HUDEP-2 (cell line): ENCODE data around the gene SERP2.
"Not testable (repeated sequence)": the region's sequence is repeated elsewhere in the genome, so short reads cannot be mapped to it uniquely, and the experiment has no call there.

Experiments
- DNase-seq, 76 experiments: peaks; one replicate each; lab custom pipeline; 2025; ENCODE audit not compliant: unreplicated experiment in 76 of 76; lab: John Stamatoyannopoulos, UW

SERP2 gene

DNA sequence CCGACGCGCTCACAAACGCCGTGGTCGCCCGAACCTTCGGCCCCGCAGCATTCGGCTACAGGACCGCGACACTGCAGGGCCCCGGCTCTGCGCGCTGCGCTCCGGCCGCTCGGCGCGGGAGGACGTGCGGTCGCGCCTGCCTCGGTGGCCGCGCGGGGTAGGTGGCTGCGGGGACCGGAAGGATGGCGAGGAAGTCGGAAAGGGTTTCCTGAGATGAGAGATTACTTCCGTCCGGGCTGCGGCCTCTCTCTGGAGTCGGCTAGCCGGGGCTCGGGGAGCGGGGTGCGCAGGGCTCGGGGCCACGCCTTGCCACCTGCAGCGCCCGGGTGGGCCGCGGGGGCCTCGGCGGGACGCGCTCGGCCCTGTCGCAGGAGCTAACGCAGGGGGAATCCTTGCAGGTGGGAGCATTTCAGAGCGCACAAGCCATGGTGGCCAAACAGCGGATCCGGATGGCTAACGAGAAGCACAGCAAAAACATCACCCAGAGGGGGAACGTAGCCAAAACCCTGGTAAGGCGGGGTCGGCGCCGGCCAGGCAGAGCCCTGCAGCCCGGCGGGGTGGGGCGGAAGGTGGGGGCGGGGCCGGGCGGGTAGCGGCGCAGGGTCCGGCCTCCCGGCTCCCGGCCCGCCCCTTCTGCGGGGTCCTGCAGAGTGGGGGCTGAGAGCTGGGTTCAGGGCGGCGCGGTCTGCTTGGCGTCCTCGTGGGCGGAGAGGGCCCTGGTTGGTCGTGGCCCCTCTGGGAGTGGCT lies at the start of gene SERP2:
TSS of gene SERP2 (plus strand) at position 224 of the 747 bp plus-strand sequence. CDS start at position 426, 202 bp downstream.
- no peak for DNase-seq

GRCh38 chr13:44326961-44327360 lies 46.7 kb upstream of the SERP2 start:
- DNase-seq = no peak

GRCh38 chr13:44329041-44329440 lies 44.6 kb upstream of the SERP2 start:
- DNase-seq = not testable (repeated sequence)

GRCh38 chr13:44329909-44330545 lies 43.6 kb upstream of the SERP2 start:
- DNase-seq = no peak

GRCh38 chr13:44331446-44331845 lies 42.2 kb upstream of the SERP2 start:
- DNase-seq = no peak

DNA sequence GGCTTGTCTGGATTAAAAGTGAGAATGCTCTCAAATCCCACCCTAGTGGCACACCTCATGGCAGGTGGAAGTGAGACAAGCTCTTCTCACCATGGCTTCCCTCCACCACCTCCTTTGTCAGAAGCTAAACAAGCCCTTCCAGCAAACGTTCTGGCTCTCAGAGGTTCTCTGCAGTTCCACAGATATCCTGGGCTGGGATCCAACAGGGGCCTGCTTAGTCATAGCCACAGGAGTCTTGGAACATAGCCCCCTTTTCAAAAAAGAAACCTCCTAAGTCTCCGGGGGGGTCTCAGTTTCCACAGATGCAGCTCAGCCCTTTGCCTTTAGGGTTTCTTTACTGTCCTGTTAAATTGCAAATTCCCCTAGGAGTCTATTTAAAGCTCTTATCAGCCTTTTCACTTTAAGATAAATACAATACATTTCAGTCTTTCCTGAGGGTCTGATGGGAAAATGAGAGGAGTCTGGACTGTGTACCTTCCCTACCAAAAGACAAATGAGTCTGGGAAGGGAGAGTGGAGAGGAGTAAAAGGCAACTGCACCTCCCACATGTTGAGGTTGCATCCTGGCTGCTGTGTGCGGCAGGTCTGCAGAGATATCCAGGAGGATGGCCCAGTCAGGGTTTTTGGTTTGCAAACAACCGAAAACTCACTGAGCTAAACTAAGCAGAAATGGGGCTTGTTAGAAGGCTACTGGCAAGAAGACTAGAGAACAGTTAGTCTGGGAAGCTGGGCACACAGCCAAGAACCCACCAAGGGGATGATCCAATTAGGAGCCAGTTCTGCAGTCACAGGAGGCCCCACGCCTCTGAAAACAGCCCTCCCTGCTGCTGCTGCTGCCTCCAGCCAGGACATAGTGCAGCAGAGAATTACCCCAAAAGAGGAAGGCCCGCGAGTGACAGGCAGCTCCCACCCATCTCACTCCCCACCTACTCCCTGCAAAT lies 41.4 kb upstream of the SERP2 start:
- peak in 23 of 76 experiments; percentile 5 to 48 (median 18) for DNase-seq

DNA sequence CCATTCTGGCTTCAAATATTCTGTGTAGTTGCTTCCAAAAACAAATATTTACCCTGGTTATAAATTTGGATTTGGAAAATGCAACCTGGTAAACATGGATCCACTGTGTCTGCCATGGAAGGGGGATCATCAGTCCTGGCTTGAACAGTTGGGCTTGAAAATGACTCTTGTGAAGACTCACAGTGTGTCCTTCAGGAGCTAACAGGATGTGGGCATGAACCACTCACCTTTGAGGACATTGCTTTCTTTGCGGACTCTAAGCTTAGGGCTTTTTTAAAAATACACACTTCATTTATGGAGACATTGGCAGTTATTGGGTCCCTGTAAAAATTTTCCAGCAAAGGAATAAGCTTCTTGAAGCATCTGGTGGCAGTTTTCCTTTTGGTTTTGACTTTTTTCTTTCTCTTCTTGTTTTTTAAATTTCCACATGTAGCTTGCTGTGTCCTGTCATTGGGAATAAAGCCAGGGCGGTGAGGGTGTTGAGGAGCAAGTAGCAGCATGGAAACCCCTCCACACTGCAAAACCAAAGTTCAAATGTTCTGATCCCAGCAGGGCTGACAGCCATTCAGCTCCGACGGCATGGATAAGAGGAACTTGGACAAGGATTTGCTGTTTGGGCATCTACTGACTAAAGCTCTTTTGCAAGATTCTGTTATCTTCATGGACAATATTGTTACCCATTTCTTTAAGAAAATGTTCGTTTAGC lies 39.5 kb upstream of the SERP2 start:
- no peak for DNase-seq

GRCh38 chr13:44334751-44335150 lies 38.9 kb upstream of the SERP2 start:
- peak in 34 of 76 experiments; percentile 2 to 57 (median 26) for DNase-seq

GRCh38 chr13:44336934-44337333 lies 36.7 kb upstream of the SERP2 start:
- DNase-seq = no peak

GRCh38 chr13:44337581-44337980 lies 36.0 kb upstream of the SERP2 start:
- DNase-seq = no peak

- DNase-seq = no peak
These were observed 33.1 kb upstream of the SERP2 start for GRCh38 chr13:44340508-44340907.

DNA sequence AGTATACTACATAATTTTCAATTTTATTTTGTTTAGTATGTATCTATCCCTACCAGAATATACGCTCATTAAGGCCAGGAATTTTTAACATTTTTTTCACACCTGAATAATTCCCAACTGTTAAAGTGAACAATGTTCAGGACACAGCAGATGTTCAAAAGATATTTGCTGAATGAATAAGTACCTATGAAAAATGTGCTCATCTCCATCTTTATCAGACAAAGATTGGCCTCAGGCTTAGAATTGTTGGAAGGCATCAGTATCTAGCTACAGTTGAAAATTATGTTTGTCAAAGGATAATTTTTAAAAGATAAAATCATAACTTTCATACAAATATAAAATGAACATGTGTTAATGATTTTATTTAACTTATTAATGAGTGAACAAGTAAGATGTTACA lies 30.9 kb upstream of the SERP2 start:
- no peak for DNase-seq

DNA sequence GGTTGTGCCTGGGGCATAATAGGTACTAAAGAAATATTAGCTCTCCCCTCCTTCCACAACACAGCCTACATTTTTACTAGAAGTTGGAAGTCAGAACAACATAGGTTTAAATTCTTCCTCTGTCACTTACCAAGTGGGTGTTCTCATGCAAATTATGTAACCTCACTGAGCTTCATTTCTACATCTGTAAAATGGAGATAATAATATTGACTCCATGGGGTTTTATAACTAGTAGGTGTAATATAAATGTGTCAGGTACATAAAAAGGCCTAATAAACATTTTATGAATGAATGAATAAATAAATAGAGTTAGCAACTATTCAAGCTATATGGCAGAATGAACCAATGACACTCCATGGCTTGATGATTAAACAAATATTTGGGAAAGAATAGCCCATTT lies 27.1 kb upstream of the SERP2 start:
- no peak for DNase-seq

- no peak for DNase-seq
These were observed 26.3 kb upstream of the SERP2 start for GRCh38 chr13:44347301-44347700.

DNA sequence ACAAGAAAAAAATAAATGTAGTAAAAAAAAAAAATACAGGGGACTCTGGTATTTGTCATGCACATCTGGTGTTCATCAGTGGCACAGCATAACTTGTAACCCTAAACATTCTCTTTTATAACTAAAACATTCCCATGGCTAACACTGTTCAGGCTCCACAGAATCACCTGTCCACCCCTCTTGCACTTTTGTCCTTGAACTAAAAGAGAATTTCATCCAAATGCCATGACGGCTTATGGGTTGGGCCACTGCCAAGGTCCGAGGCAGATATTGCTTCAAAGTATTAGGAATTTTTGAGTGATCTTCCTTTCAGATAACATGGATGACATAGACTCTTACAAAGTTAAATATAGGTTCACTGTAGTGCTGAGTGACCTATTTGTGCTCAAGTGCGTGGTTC lies 25.7 kb upstream of the SERP2 start:
- DNase-seq = no peak

DNA sequence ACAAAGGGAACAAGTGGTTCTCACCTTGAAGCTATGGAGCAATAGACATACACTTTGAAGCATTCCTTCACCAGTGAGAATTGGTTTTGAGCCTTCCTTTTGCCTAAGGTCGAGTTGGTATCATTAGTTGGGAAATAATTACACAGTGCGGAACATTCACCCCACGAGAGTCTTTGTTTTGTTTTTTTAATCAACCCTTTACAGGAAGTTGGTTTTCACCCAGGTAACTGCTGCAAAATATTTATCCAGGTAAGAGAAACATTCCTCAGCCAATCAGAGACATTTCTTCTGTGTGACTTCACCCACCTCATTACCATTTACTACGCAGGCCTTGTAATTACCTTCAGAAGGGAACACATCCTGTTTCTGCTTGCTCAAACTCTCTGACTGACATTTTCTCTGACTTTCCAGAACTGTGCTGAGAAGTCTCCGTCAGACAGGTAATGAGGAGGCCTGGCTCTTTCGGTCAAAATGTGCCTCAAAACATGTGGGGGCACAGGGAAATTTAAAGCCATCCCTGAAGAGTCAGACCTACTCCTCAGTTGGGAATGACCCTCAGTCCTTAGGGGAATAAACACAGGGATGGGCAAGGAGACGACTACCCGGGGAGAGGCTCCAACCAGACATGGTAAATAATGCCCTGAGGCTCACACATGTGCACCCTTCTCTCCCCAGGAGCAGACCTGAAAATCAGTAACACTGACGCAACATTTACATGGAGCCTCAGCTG lies 22.7 kb upstream of the SERP2 start:
- DNase-seq = no peak

DNA sequence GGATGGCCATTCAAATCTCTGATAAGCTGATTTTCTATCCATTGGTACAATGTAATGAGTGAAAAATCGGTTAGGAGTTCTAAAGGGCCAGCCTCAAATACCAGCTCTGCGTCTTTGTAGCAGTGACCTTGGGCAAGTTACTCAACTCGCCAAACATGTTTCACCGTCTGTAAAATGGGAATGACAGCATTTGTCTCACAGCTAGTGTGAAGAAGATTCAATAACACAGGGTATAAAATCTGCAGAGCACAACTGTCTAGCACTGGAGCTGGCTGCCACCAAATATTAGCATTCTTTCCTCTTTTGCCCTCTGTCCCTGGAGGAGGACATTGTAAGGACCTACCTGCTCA lies 22.1 kb upstream of the SERP2 start:
- DNase-seq = no peak

GRCh38 chr13:44352202-44352601 lies 21.4 kb upstream of the SERP2 start:
- DNase-seq = no peak

GRCh38 chr13:44352671-44353070 lies 21.0 kb upstream of the SERP2 start:
- DNase-seq = no peak

DNA sequence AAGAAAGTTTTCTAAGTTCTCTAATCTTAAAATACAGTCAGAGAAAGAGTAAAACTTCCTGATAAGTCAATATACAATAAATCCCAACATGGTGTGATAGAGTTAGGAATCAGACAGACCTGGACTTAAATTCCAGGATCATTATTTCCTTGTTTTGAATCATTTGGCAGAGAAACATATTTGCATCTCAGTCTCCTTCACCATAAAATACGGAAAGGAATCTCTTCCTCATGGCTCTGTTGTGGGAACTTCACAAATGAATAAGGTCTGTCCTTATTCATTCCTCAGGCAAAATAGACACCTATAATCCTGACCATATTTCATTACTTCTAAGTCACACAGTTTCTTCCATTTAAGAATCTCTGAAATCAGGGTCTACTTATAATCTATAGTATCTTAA lies 19.3 kb upstream of the SERP2 start:
- DNase-seq = no peak
